HEK293T (cell line): ENCODE results near the gene ANKH.

Experiments used
- ARNT ChIP-seq: fragments of 450-650 bp; IDR thresholded peaks from 2 replicates; pipeline ENCODE4 v1.6.1; 2017; ENCODE audit warnings: mild to moderate bottlenecking
- BHLHE40 ChIP-seq: fragments of 450-650 bp; IDR thresholded peaks from 2 replicates; pipeline ENCODE4 v1.6.1; 2016; ENCODE audit warnings: mild to moderate bottlenecking, moderate library complexity, borderline replicate concordance
- CTBP1 ChIP-seq: fragments of 450-650 bp; IDR thresholded peaks from 2 replicates; pipeline ENCODE4 v1.6.1; 2016; ENCODE audit warnings: borderline replicate concordance
- ELF4 ChIP-seq: fragments of 450-650 bp; IDR thresholded peaks from 2 replicates; pipeline ENCODE4 v1.6.1; 2017; ENCODE audit warnings: antibody characterized with exemption
- FOXA1 ChIP-seq: fragments of 450-650 bp; IDR thresholded peaks from 2 replicates; pipeline ENCODE4 v1.6.1; 2016; ENCODE audit warnings: mild to moderate bottlenecking
- FOXK2 ChIP-seq: fragments of 450-650 bp; IDR thresholded peaks from 2 replicates; pipeline ENCODE4 v1.6.1; 2016; ENCODE audit warnings: mild to moderate bottlenecking
- FOXM1 ChIP-seq: fragments of 450-650 bp; IDR thresholded peaks from 2 replicates; pipeline ENCODE4 v1.6.1; 2017; ENCODE audit warnings: mild to moderate bottlenecking, borderline replicate concordance
- L3MBTL2 ChIP-seq: fragments of 450-650 bp; conservative IDR thresholded peaks from 2 replicates; pipeline ENCODE4 v1.6.1; 2016; ENCODE audit warnings: mild to moderate bottlenecking
- NFRKB ChIP-seq: fragments of 450-650 bp; IDR thresholded peaks from 2 replicates; pipeline ENCODE4 v1.6.1; 2016; ENCODE audit warnings: mild to moderate bottlenecking, moderate library complexity
- SP1 ChIP-seq: fragments of 450-650 bp; IDR thresholded peaks from 2 replicates; pipeline ENCODE4 v1.6.1; 2017
- TARDBP ChIP-seq: fragments of 450-650 bp; IDR thresholded peaks from 2 replicates; pipeline ENCODE4 v1.6.1; 2016

DNA sequence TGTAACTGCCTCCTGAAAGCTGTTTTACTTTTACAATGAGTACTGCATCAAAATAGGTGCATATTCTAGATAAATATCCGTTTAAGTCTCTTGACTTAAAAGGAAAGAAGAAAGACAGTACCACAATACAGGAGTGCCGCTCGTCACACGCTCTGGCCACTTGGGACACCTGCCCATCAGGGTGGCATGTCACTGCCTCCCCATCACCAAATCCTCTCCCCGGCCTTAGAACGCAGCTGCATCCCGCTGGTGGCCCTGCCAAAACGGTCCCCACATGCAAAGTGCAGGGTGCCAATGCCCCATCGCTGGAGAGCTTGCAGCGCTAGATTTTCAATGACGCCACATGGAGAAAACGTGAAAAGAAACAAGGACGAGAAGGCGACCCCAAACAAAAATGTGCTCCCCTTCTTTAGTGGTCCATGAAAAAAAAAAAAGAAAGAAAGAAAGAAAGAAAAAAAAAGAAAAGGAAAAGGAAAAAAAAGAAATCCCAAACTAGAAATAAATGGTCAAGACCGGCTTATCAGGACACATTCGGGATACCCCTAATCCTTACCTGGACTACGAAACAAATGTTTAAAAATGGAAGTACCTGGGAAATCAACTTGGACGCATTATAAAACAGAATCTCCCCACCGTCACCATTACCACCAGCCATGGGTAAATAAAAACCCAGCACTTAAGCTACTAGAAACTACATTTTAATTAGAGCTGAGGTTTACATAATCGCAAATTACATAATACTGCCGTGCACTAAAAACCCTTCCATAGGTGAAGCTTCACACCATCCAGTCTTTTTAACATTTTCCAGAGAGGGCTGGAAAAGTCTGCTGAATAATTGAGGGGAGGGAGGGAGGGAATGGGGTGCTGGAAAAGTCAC is 1.0 kb downstream of the ANKH start:
- TF ChIP-seq ARNT (no peak), FOXK2 (no peak), ELF4 (no peak), TARDBP (no peak), FOXM1 (no peak), CTBP1 (no peak), FOXA1 (no peak), BHLHE40 (no peak), SP1 (no peak), L3MBTL2 (peak; percentile 46; the same call in 1 of the 2 replicates), NFRKB (no peak)
